ENCODE measurements around the gene CFAP46.

The CFAP46 gene

GRCh38 chr10:132770061-132771021 lies 172.0 kb downstream of the CFAP46 start:
- DNase-seq (ENCODE audit: low spot score): no peak

GRCh38 chr10:132768346-132769248 lies 173.8 kb downstream of the CFAP46 start:
- DNase-seq (ENCODE audit: low spot score): no peak

GRCh38 chr10:132766291-132766690 lies 176.1 kb downstream of the CFAP46 start:
- DNase-seq (ENCODE audit: low spot score): no peak

GRCh38 chr10:132765435-132765834 lies 176.9 kb downstream of the CFAP46 start:
- peak; percentile 66 for DNase-seq (ENCODE audit: low spot score)

- DNase-seq (ENCODE audit: low spot score): no peak
Measured at GRCh38 chr10:132764108-132764507, 178.3 kb downstream of the CFAP46 start.

GRCh38 chr10:132763545-132763944 lies 178.8 kb downstream of the CFAP46 start:
- no peak for DNase-seq (ENCODE audit: low spot score)

GRCh38 chr10:132762267-132762666 lies 180.1 kb downstream of the CFAP46 start:
- DNase-seq (ENCODE audit: low spot score): no peak

- no peak for DNase-seq (ENCODE audit: low spot score)
Measured at GRCh38 chr10:132761395-132762060, 180.8 kb downstream of the CFAP46 start.

- no peak for DNase-seq (ENCODE audit: low spot score)
Measured at GRCh38 chr10:132758865-132759264, 183.5 kb downstream of the CFAP46 start.
